ENCODE data around the gene SUB1. TPM values are rescaled to one million over a fixed set of nuclear protein-coding genes. Genes with fewer than 3 reads are reported as not detected.
"Not testable (repeated sequence)": the region's sequence is repeated elsewhere in the genome, so short reads cannot be mapped to it uniquely, and the experiment has no call there.

Gene SUB1
- total RNA-seq, 3 donors from 2014 or later (not counting 1 experiment from before 2014, with no cell fraction given) = 330 to 352 (median 338) TPM

- no peak overlapping the region for H3K4me3 Mint-ChIP-seq
- Histone ChIP-seq H3K4me1 (ENCODE audit: control insufficient read depth, insufficient read depth, low read length) (no peaks in the 10 kb centered on the region), H3K4me3 (ENCODE audit: low read length) (no peak overlapping the region), H3K36me3 (ENCODE audit: control insufficient read depth, insufficient read depth, low read length) (no peaks in the 10 kb centered on the region), H3K27me3 (ENCODE audit: control insufficient read depth, insufficient read depth, low read length) (no peaks in the 10 kb centered on the region), H3K27ac (ENCODE audit: low read length) (no peak overlapping the region), H3K9me3 (ENCODE audit: control insufficient read depth, insufficient read depth, low read length) (no peaks in the 10 kb centered on the region)
- intact Hi-C loops (cut with micrococcal nuclease) = no loop called here
- no peak for DNase-seq
- H3K27me3 Mint-ChIP-seq (ENCODE audit: low read depth in 2 of 2) = no peaks in the 10 kb centered on the region
- no peaks in the 10 kb centered on the region for H3K4me1 Mint-ChIP-seq
- H3K9me3 Mint-ChIP-seq = no peaks in the 10 kb centered on the region
- no peak overlapping the region for H3K27ac Mint-ChIP-seq
- H3K36me3 Mint-ChIP-seq = no peaks in the 10 kb centered on the region
- 86% methylated on average over 7 of the region's 8 CpGs for WGBS (ENCODE audit: insufficient coverage)
- TF ChIP-seq CTCF (IDR thresholded peaks at IDR 0.05) = no peak
- ATAC-seq = no peak
These were observed 42.9 kb downstream of the SUB1 start for GRCh38 chr5:32628049-32628844.

GRCh38 chr5:32630867-32631491, 45.6 kb downstream of the SUB1 start:
- Histone ChIP-seq H3K4me1 (ENCODE audit: control insufficient read depth, insufficient read depth, low read length) (no peaks in the 10 kb centered on the region), H3K9me3 (ENCODE audit: control insufficient read depth, insufficient read depth, low read length) (no peaks in the 10 kb centered on the region), H3K27me3 (ENCODE audit: control insufficient read depth, insufficient read depth, low read length) (no peaks in the 10 kb centered on the region), H3K4me3 (ENCODE audit: low read length) (no peak overlapping the region), H3K36me3 (ENCODE audit: control insufficient read depth, insufficient read depth, low read length) (no peaks in the 10 kb centered on the region), H3K27ac (ENCODE audit: low read length) (no peak overlapping the region)
- no peak for TF ChIP-seq CTCF (IDR thresholded peaks at IDR 0.05)
- Mint-ChIP-seq H3K27me3 (ENCODE audit: low read depth in 2 of 2) (no peaks in the 10 kb centered on the region), H3K9me3 (no peaks in the 10 kb centered on the region), H3K36me3 (no peaks in the 10 kb centered on the region), H3K4me1 (no peaks in the 10 kb centered on the region), H3K4me3 (no peak overlapping the region), H3K27ac (no peak overlapping the region)
- WGBS (ENCODE audit: insufficient coverage) = 83% methylated on average over 5 of the region's 5 CpGs
- intact Hi-C loops (cut with micrococcal nuclease) = no loop called here
- DNase-seq (no peak), ATAC-seq (no peak)

- H3K4me1 Mint-ChIP-seq; H3K27me3 ChIP-seq (ENCODE audit: control insufficient read depth, insufficient read depth, low read length); H3K4me3 ChIP-seq (ENCODE audit: low read length); DNase-seq; H3K9me3 Mint-ChIP-seq; H3K27ac Mint-ChIP-seq; H3K27ac ChIP-seq (ENCODE audit: low read length); H3K36me3 ChIP-seq (ENCODE audit: control insufficient read depth, insufficient read depth, low read length); ATAC-seq; H3K27me3 Mint-ChIP-seq (ENCODE audit: low read depth in 2 of 2); intact Hi-C loops (cut with micrococcal nuclease); H3K4me3 Mint-ChIP-seq; H3K9me3 ChIP-seq (ENCODE audit: control insufficient read depth, insufficient read depth, low read length); H3K36me3 Mint-ChIP-seq; H3K4me1 ChIP-seq (ENCODE audit: control insufficient read depth, insufficient read depth, low read length): not testable (repeated sequence)
- WGBS (ENCODE audit: insufficient coverage) = 94% methylated on average over 8 of the region's 8 CpGs
These were observed 47.7 kb downstream of the SUB1 start for GRCh38 chr5:32633017-32633416.

GRCh38 chr5:32638309-32638708, 53.0 kb downstream of the SUB1 start:
- no peaks in the 10 kb centered on the region for H3K36me3 ChIP-seq (ENCODE audit: control insufficient read depth, insufficient read depth, low read length)
- DNase-seq (no peak), ATAC-seq (no peak)
- no peaks in the 10 kb centered on the region for H3K4me1 ChIP-seq (ENCODE audit: control insufficient read depth, insufficient read depth, low read length)
- H3K4me3 Mint-ChIP-seq = no peak overlapping the region
- H3K4me3 ChIP-seq (ENCODE audit: low read length) = no peak overlapping the region
- H3K27me3 ChIP-seq (ENCODE audit: control insufficient read depth, insufficient read depth, low read length) = no peaks in the 10 kb centered on the region
- TF ChIP-seq CTCF (IDR thresholded peaks at IDR 0.05) = no peak
- no peaks in the 10 kb centered on the region for H3K27me3 Mint-ChIP-seq (ENCODE audit: low read depth in 2 of 2)
- WGBS (ENCODE audit: insufficient coverage) = 92% methylated on average over 9 of the region's 9 CpGs
- intact Hi-C loops (cut with micrococcal nuclease) = no loop called here
- H3K27ac Mint-ChIP-seq = no peak overlapping the region
- H3K36me3 Mint-ChIP-seq = no peaks in the 10 kb centered on the region
- no peaks in the 10 kb centered on the region for H3K4me1 Mint-ChIP-seq
- H3K9me3 Mint-ChIP-seq = no peaks in the 10 kb centered on the region
- no peaks in the 10 kb centered on the region for H3K9me3 ChIP-seq (ENCODE audit: control insufficient read depth, insufficient read depth, low read length)
- no peak overlapping the region for H3K27ac ChIP-seq (ENCODE audit: low read length)
